ENCODE measurements around the gene MYL7.

The MYL7 gene

GRCh38 chr7:44150466-44150832 is 9.3 kb upstream of the MYL7 start:
- Histone ChIP-seq H3F3A (ENCODE audit: insufficient read depth, low read length) (no peaks in the 10 kb centered on the region), H4K20me1 (ENCODE audit: insufficient read depth, low read length) (no peaks in the 10 kb centered on the region), H3K36me3 (replicated peaks; ENCODE audit: insufficient read depth, low read length) (no peaks in the 10 kb centered on the region), H3K27me3 (replicated peaks; ENCODE audit: insufficient read depth, low read length) (no peaks in the 10 kb centered on the region), H2AFZ (ENCODE audit: low read length) (no peak overlapping the region), H3K9me2 (replicated peaks; ENCODE audit: insufficient read depth, low read length) (no peaks in the 10 kb centered on the region), H3K9ac (ENCODE audit: low read length) (no peak overlapping the region), H3K4me2 (ENCODE audit: low read depth, low read length) (no peak overlapping the region), H3K4me3 (ENCODE audit: low read length) (no peak overlapping the region), H3K27ac (ENCODE audit: low read length) (no peak overlapping the region), H3K4me1 (ENCODE audit: low read length) (no peaks in the 10 kb centered on the region), H3K9me3 (replicated peaks; ENCODE audit: insufficient read depth, low read length) (no peaks in the 10 kb centered on the region), H3K79me2 (ENCODE audit: low read length) (no peaks in the 10 kb centered on the region)
- TF ChIP-seq EZH2phosphoT487 (IDR thresholded peaks at IDR 0.05; ENCODE audit: low read length) = no peak
- no peak for TF ChIP-seq EZH2 (optimal IDR thresholded peaks at IDR 0.05; ENCODE audit: low read depth, low read length)
- no peak for TF ChIP-seq CTCF (IDR thresholded peaks at IDR 0.05; ENCODE audit: low read length)
- peak; percentile 21 for DNase-seq

DNA sequence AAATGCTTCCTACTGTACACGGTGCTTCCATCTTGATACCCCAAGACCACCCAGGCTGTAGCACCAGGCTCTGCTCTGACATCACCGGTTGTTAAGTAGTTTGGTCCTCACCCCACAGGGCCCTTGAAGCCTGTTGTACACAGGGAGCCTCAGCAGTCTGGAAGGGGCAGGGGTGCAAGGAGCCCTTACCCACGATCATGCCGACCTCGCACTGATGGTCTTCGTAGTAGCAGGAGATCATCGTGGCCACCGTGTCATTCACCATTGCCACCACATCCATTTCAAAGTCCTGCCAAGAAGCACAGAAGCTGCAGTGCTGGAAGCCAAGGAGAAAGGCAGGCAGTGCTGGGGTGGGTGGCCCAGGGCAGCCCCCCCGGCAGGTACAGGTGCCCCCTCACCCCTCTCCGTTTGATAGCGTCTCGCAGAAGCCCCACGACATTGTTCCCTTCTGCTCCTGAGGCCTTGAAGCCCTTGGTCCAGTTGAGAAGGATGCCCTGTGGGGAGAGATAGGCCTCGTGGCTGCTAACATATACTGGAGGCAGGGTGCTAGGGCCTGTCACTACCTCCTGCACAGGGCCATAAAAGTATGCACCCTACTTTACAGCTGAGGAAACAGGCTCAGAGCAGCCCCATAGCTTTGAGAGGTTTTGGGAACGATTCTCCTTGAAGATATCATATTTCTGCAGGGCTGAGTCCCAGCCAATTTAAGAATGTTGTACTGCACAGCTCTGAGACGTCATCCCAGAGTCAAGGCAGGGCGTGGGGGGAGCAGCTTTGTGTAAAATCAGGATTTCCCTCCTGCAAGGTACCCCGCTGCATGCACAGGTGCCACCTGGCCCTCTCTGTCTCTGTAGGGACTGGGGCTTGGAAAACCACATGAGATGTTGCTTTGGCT is 8.7 kb upstream of the MYL7 start:
- no peaks in the 10 kb centered on the region for H3K4me1 ChIP-seq (ENCODE audit: low read length)
- H3K9ac ChIP-seq (ENCODE audit: low read length) = no peak overlapping the region
- no peaks in the 10 kb centered on the region for H3K79me2 ChIP-seq (ENCODE audit: low read length)
- no peak for DNase-seq
- no peak overlapping the region for H3K4me2 ChIP-seq (ENCODE audit: low read depth, low read length)
- TF ChIP-seq EZH2 (optimal IDR thresholded peaks at IDR 0.05; ENCODE audit: low read depth, low read length) (no peak), EZH2phosphoT487 (IDR thresholded peaks at IDR 0.05; ENCODE audit: low read length) (no peak), CTCF (IDR thresholded peaks at IDR 0.05; ENCODE audit: low read length) (no peak)
- H3K9me3 ChIP-seq (replicated peaks; ENCODE audit: insufficient read depth, low read length) = no peaks in the 10 kb centered on the region
- no peaks in the 10 kb centered on the region for H4K20me1 ChIP-seq (ENCODE audit: insufficient read depth, low read length)
- no peaks in the 10 kb centered on the region for H3F3A ChIP-seq (ENCODE audit: insufficient read depth, low read length)
- no peak overlapping the region for H3K27ac ChIP-seq (ENCODE audit: low read length)
- H3K27me3 ChIP-seq (replicated peaks; ENCODE audit: insufficient read depth, low read length) = no peaks in the 10 kb centered on the region
- no peak overlapping the region for H3K4me3 ChIP-seq (ENCODE audit: low read length)
- H2AFZ ChIP-seq (ENCODE audit: low read length) = no peak overlapping the region
- no peaks in the 10 kb centered on the region for H3K36me3 ChIP-seq (replicated peaks; ENCODE audit: insufficient read depth, low read length)
- H3K9me2 ChIP-seq (replicated peaks; ENCODE audit: insufficient read depth, low read length) = no peaks in the 10 kb centered on the region

- H3K9me3 ChIP-seq (replicated peaks; ENCODE audit: insufficient read depth, low read length) = no peaks in the 10 kb centered on the region
- TF ChIP-seq EZH2 (optimal IDR thresholded peaks at IDR 0.05; ENCODE audit: low read depth, low read length) (no peak), CTCF (IDR thresholded peaks at IDR 0.05; ENCODE audit: low read length) (no peak), EZH2phosphoT487 (IDR thresholded peaks at IDR 0.05; ENCODE audit: low read length) (no peak)
- H3K27ac ChIP-seq (ENCODE audit: low read length) = no peak overlapping the region
- no peak overlapping the region for H3K9ac ChIP-seq (ENCODE audit: low read length)
- no peak overlapping the region for H3K4me2 ChIP-seq (ENCODE audit: low read depth, low read length)
- no peaks in the 10 kb centered on the region for H3K4me1 ChIP-seq (ENCODE audit: low read length)
- no peaks in the 10 kb centered on the region for H3F3A ChIP-seq (ENCODE audit: insufficient read depth, low read length)
- H2AFZ ChIP-seq (ENCODE audit: low read length) = no peak overlapping the region
- 0 out of 2 replicates have a peak, but pooled peaks cover 6% of the 10 kb centered on the region for H3K27me3 ChIP-seq (replicated peaks; ENCODE audit: insufficient read depth, low read length)
- no peaks in the 10 kb centered on the region for H4K20me1 ChIP-seq (ENCODE audit: insufficient read depth, low read length)
- H3K36me3 ChIP-seq (replicated peaks; ENCODE audit: insufficient read depth, low read length) = no peaks in the 10 kb centered on the region
- DNase-seq = no peak
- no peaks in the 10 kb centered on the region for H3K79me2 ChIP-seq (ENCODE audit: low read length)
- no peak overlapping the region for H3K4me3 ChIP-seq (ENCODE audit: low read length)
- H3K9me2 ChIP-seq (replicated peaks; ENCODE audit: insufficient read depth, low read length) = no peaks in the 10 kb centered on the region
These were observed 7.9 kb upstream of the MYL7 start for GRCh38 chr7:44148961-44149536.

All from MM.1S (cell line).